HepG2 (cell line): ENCODE data around the gene PIEZO1. TPM values are rescaled to one million over a fixed set of nuclear protein-coding genes. Genes with fewer than 3 reads are reported as not detected.

Experiments used
- ARHGAP35 ChIP-seq: sonication (generic); formaldehyde crosslinking; IDR thresholded peaks from 2 replicates; pipeline ENCODE4 v1.9.0; 2022; ENCODE audit warnings: mild to moderate bottlenecking, inconsistent platforms, moderate library complexity, missing genetic modification reagents, borderline replicate concordance
- ATF2 ChIP-seq: sonication (generic); formaldehyde crosslinking; IDR thresholded peaks from 2 replicates; pipeline ENCODE4 v1.4.0; 2020; ENCODE audit warnings: missing genetic modification reagents
- GATAD1 ChIP-seq: IDR thresholded peaks from 2 replicates; pipeline ENCODE4 v1.6.1; 2016; ENCODE audit warnings: missing genetic modification reagents, missing compliant biosample characterization
- GTF2F1 ChIP-seq: fragments of 150-350 bp; IDR thresholded peaks from 2 replicates; pipeline ENCODE4 v1.6.1; 2014; ENCODE audit warnings: low read length
- HIVEP1 ChIP-seq: sonication (generic); formaldehyde crosslinking; IDR thresholded peaks from 2 replicates; pipeline ENCODE4 v1.4.0; 2020; ENCODE audit warnings: mild to moderate bottlenecking, missing genetic modification reagents
- HNF4G ChIP-seq, 2 experiments: sonication (generic) in 1 of 2; formaldehyde crosslinking in 1 of 2; IDR thresholded peaks; 2 replicates each; pipeline versions ENCODE4 v1.4.0 to v1.6.1; 2011 to 2020; ENCODE audit warnings: borderline replicate concordance in 2 of 2, low read depth in 2 of 2, mild to moderate bottlenecking in 2 of 2, low read length in 1 of 2, missing genetic modification reagents in 1 of 2, moderate library complexity in 1 of 2
- HOMEZ ChIP-seq: IDR thresholded peaks from 2 replicates; pipeline ENCODE4 v1.6.1; 2016; ENCODE audit warnings: low read depth
- KDM3A ChIP-seq: IDR thresholded peaks from 2 replicates; pipeline ENCODE4 v1.6.1; 2018; ENCODE audit warnings: low read depth, missing compliant biosample characterization
- LCORL ChIP-seq, 2 experiments: fragments of 450-650 bp in 1 of 2; sonication (generic) in 1 of 2; formaldehyde crosslinking in 1 of 2; IDR thresholded peaks; 2 replicates each; pipeline versions ENCODE4 v1.5.0 to v1.6.1; 2017 to 2020; ENCODE audit warnings: antibody characterized with exemption in 1 of 2, missing genetic modification reagents in 1 of 2
- NR2F2 ChIP-seq: IDR thresholded peaks from 2 replicates; pipeline ENCODE4 v1.6.1; 2012; ENCODE audit warnings: low read depth, inconsistent platforms, borderline replicate concordance
- REST ChIP-seq, 2 experiments: IDR thresholded peaks; 2 replicates each; pipeline ENCODE4 v1.6.1; 2011 to 2012; ENCODE audit warnings: low read length in 2 of 2, borderline replicate concordance in 1 of 2, low read depth in 1 of 2, mild to moderate bottlenecking in 1 of 2, moderate library complexity in 1 of 2
- RFXAP ChIP-seq: sonication (generic); formaldehyde crosslinking; IDR thresholded peaks from 2 replicates; pipeline ENCODE4 v1.4.0; 2020; ENCODE audit warnings: missing genetic modification reagents, borderline replicate concordance
- RXRB ChIP-seq: IDR thresholded peaks from 2 replicates; pipeline ENCODE4 v1.6.1; 2016; ENCODE audit warnings: borderline replicate concordance, missing genetic modification reagents, missing compliant biosample characterization
- SKIL ChIP-seq: sonication (generic); formaldehyde crosslinking; IDR thresholded peaks from 2 replicates; pipeline ENCODE4 v1.8.0; 2022; ENCODE audit warnings: missing genetic modification reagents, mild to moderate bottlenecking, moderate library complexity, borderline replicate concordance
- THAP11 ChIP-seq: IDR thresholded peaks from 2 replicates; pipeline ENCODE4 v1.6.1; 2016; ENCODE audit warnings: missing biosample characterization, missing genetic modification reagents
- ZBTB20 ChIP-seq: sonication (generic); formaldehyde crosslinking; IDR thresholded peaks from 2 replicates; pipeline ENCODE4 v1.8.1; 2023; ENCODE audit warnings: missing genetic modification reagents, low read depth, mild to moderate bottlenecking, borderline replicate concordance
- ZBTB21 ChIP-seq: sonication (generic); formaldehyde crosslinking; IDR thresholded peaks from 2 replicates; pipeline ENCODE4 v1.4.0; 2020; ENCODE audit warnings: missing genetic modification reagents
- ZC3H4 ChIP-seq: sonication (generic); formaldehyde crosslinking; IDR thresholded peaks from 2 replicates; pipeline ENCODE4 v1.4.0; 2020; ENCODE audit warnings: missing genetic modification reagents, borderline replicate concordance
- ZFP1 ChIP-seq: IDR thresholded peaks from 2 replicates; pipeline ENCODE4 v1.6.1; 2016
- ZNF607 ChIP-seq: sonication (generic); formaldehyde crosslinking; IDR thresholded peaks from 2 replicates; pipeline ENCODE4 v1.5.1; 2020; ENCODE audit warnings: missing genetic modification reagents, mild to moderate bottlenecking, borderline replicate concordance
- polyA plus RNA-seq, 8 experiments: library from polyadenylated mRNA; depleted of rRNA in 3 of 8; stranded (reverse) in 7 of 8; unstranded in 1 of 8; fragments of >200 nt; fragmentation: Illumina TruSeq in 4 of 8; extraction: Trizol in 4 of 8; gene quantifications; 2 replicates each; pipeline versions ENCODE4 v1.2.1 to v1.2.3, GENCODE V29; 2011 to 2016; ENCODE audit warnings: low read depth in 4 of 8, missing spikeins in 1 of 8, mixed read lengths in 1 of 8; ENCODE audit not compliant: insufficient read depth in 1 of 8
- total RNA-seq, 5 experiments: library from RNA; depleted of rRNA; stranded (reverse); fragments of >200 nt; fragmentation: Illumina TruSeq; extraction: Trizol; gene quantifications; 2 replicates each; pipeline ENCODE4 v1.2.3, GENCODE V29; 2016; ENCODE audit warnings: low read depth in 1 of 5

Gene PIEZO1
- total and polyA plus RNA-seq, 2 of the 13 experiments (the other 11 are each of a cell fraction or from before 2014, with no cell fraction given), result 67.9 to 85.0 TPM

GRCh38 chr16:88763502-88764053 lies 21.4 kb downstream of the PIEZO1 start (continued):
- TF ChIP-seq ZBTB20 (CRISPR knock-in tag) (peak; percentile 57; the same call in 1 of the 2 replicates), ZBTB21 (CRISPR knock-in tag) (0 out of 2 replicates have a peak, but pooled peaks have one; percentile 28), ARHGAP35 (CRISPR knock-in tag) (peak; percentile 69; the same call in 1 of the 2 replicates), KDM3A (CRISPR knock-in tag) (0 out of 2 replicates have a peak, but pooled peaks have one; percentile 68), HIVEP1 (CRISPR knock-in tag) (peak; percentile 24; the same call in 1 of the 2 replicates), RXRB (CRISPR knock-in tag) (peak; percentile 95), GTF2F1 (no peak), SKIL (CRISPR knock-in tag) (peak; percentile 96), RFXAP (CRISPR knock-in tag) (peak; percentile 85; the same call in 1 of the 2 replicates), ATF2 (CRISPR knock-in tag) (peak; percentile 92), REST (IDR thresholded peaks at IDR 0.05; ENCODE audit: borderline replicate concordance in 1 of 2, low read depth in 1 of 2, low read length in 2 of 2) (peak in 1 of 2 experiments; percentile 50; a peak in 1 of 4 replicates), ZC3H4 (CRISPR knock-in tag) (0 out of 2 replicates have a peak, but pooled peaks have one; percentile 31), NR2F2 (peak; percentile 91), HNF4G (IDR thresholded peaks at IDR 0.05; ENCODE audit: borderline replicate concordance, low read depth, low read length) (peak; percentile 80; the same call in 1 of the 2 replicates), HNF4G (CRISPR knock-in tag; IDR thresholded peaks at IDR 0.05; ENCODE audit: borderline replicate concordance, low read depth) (no peak), THAP11 (peak; percentile 71), ZFP1 (CRISPR knock-in tag) (peak; percentile 95), LCORL (IDR thresholded peaks at IDR 0.05) (no peak), LCORL (CRISPR knock-in tag; IDR thresholded peaks at IDR 0.05) (peak; percentile 99), HOMEZ (peak; percentile 77), GATAD1 (CRISPR knock-in tag) (peak; percentile 71), ZNF607 (CRISPR knock-in tag) (0 out of 2 replicates have a peak, but pooled peaks have one; percentile 29)
